Mesodermal cell (in vitro differentiated cells): ENCODE data around the gene RBM25.
"Not testable (repeated sequence)": the region's sequence is repeated elsewhere in the genome, so short reads cannot be mapped to it uniquely, and the experiment has no call there.

Source experiments
- H3K27ac ChIP-seq: 2 replicates; pipeline ENCODE4 v1.7.0; 2013; ENCODE audit warnings: mild to moderate bottlenecking, low read depth, low read length, moderate library complexity; ENCODE audit not compliant: severe bottlenecking
- H3K36me3 ChIP-seq: 2 replicates; pipeline ENCODE4 v1.7.1; 2013; ENCODE audit warnings: mild to moderate bottlenecking, low read length, moderate library complexity; ENCODE audit not compliant: control insufficient read depth, insufficient read depth
- H3K4me1 ChIP-seq: one replicate; pipeline ENCODE4 v1.7.1; 2013; ENCODE audit warnings: mild to moderate bottlenecking, low read length; ENCODE audit not compliant: insufficient read depth, control insufficient read depth, poor library complexity, severe bottlenecking
- H3K4me3 ChIP-seq: 2 replicates; pipeline ENCODE4 v1.7.0; 2013; ENCODE audit warnings: low read length, control low read depth, mild to moderate bottlenecking; ENCODE audit not compliant: insufficient read depth, poor library complexity, severe bottlenecking; ENCODE audit errors: extremely low read depth
- H3K9me3 ChIP-seq: 2 replicates; pipeline ENCODE4 v1.7.1; 2013; ENCODE audit warnings: mild to moderate bottlenecking, low read length, moderate library complexity; ENCODE audit not compliant: control insufficient read depth
- WGBS, 2 experiments: methylation state at CpG; one replicate each; pipeline ENCODE4 v1.1.5; 2013; ENCODE audit warnings: missing lambda C conversion rate in 2 of 2; ENCODE audit not compliant: insufficient coverage in 2 of 2; 5-methylcytosine and 5-hydroxymethylcytosine counted together

Gene RBM25

DNA sequence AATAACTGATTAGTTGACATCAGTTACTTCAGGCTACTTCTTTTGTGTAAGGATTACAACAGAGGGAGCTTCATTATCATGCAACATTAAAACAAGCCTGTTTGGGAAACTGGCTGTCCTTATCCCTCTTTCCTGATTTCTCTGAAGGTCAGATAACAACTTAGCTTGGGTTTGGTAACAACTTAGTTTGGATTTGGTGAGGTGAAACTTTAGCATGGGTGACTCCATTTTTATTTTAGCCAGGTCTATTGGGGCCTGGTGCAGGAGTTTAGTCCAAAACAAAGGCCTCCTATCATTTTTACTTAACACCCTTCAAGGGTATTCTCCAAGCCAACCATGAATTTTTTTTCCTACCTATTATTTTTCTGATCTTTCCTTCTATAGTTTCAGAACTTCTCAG is 30.4 kb upstream of the RBM25 start:
- H3K4me3 ChIP-seq = no peak overlapping the region
- no peak overlapping the region for H3K27ac ChIP-seq

DNA sequence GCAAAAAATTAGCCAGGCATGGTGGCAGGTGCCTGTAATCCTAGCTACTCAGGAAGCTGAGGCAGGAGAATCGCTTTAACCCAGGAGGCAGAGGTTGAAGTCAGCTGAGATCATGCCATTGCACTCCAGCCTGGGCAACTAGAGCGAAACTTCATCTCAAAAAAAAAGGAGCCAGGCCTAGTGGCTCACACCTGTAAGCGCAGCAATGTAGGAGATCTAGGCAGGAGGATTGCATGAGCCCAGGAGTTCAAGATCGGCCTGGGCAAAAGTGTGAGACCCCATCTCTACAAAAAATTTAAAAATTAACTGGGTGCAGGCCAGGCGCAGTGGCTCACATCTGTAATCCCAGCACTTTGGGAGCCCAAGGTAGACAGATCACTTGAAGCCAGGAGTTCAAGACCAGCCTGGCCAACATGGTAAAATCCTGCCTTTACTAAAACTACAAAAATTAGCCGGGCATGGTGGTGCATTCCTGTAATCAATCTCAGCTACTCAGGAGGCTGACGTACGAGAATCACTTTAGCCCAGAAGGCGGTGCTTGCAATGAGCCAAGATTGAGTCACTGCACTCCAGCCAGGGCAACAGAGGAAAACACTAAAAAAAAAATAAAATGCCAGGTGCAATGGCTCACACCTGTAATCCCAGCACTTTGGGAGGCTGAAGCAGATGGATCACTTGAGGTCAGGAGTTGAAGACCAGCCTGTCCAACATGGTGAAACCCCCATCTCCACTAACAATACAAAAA is 21.5 kb upstream of the RBM25 start:
- H3K36me3 ChIP-seq, H3K4me3 ChIP-seq, H3K9me3 ChIP-seq, H3K27ac ChIP-seq, H3K4me1 ChIP-seq: not testable (repeated sequence)
- WGBS, 2 experiments = 91 to 93% methylated on average over 9 of the region's 9 CpGs

More for the DNA sequence above, 30.4 kb upstream of the RBM25 start:
- peaks cover 8% of the 10 kb centered on the region for H3K4me1 ChIP-seq
- peaks cover 16% of the 10 kb centered on the region for H3K36me3 ChIP-seq
- no peaks in the 10 kb centered on the region for H3K9me3 ChIP-seq

DNA sequence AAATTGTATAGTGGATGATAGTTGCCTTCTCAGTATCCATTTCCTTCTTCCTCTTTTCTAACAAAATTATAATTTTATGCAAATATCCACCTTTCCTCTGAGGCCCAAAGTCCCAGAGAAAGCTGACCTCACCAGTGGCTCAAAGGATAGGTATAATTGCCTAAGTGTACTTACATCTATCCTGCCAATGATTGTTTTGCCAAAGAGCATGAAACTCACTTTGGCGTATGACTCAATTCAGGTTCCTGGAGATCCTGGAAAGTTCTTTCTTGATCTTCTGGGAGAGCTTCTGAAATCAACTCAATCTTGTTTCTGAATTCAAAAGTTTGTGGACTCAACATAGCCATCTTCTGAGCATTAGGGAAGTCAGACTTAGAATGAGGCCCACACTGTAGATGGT is 10.5 kb upstream of the RBM25 start:
- H3K4me3 ChIP-seq = no peak overlapping the region
- H3K36me3 ChIP-seq = no peaks in the 10 kb centered on the region
- no peak overlapping the region for H3K27ac ChIP-seq
- H3K9me3 ChIP-seq = no peaks in the 10 kb centered on the region
- H3K4me1 ChIP-seq = no peaks in the 10 kb centered on the region
- WGBS, 2 experiments = 94 to 100% methylated on average over 1 of the region's 1 CpG

DNA sequence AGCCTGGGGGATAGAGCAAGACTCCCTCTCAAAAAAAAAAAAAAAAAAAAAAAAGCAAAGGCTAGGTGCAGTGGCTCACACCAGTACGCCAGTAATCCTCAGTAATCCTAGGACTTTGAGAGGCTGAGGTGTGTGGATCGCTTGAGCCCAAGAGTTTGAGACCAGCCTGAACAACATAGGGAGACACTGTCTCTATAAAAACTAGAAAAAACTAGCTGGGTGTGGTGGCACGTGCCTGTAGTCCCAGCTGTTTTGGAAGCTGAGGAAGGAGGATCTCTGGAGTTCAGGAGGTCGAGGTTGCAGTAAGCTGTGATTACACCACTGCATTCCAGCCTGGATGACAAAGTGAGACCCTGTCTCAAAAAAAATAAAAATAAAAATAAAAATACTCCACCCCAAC is 8.9 kb upstream of the RBM25 start:
- Histone ChIP-seq H3K4me1 (no peaks in the 10 kb centered on the region), H3K27ac (no peak overlapping the region), H3K9me3 (no peaks in the 10 kb centered on the region), H3K36me3 (no peaks in the 10 kb centered on the region), H3K4me3 (no peak overlapping the region)
- WGBS, 2 experiments = 85% methylated on average over 3 of the region's 4 CpGs; no CpG with 5 or more reads in 1 of the 2 experiments

DNA sequence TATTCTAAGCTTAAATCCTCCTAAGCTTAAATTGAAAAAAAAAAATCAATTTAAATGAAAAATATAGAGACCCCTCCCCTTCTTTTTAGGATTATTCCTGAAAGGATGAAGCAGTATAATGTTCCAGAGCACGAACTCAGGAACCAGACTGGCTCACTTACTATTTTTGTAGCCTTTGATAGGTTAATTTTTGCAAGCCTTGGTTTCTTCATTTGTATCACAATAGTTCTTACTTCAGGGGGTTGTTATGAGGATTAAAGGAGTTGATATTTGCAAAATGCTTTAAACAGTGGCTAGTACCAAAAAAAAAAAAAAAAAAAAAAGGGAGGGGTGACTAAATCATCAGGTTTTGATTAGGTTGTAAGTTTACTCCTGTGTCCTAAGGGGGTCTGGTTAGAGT is 3.1 kb upstream of the RBM25 start:
- Histone ChIP-seq H3K36me3 (peaks cover 4% of the 10 kb centered on the region), H3K27ac (no peak overlapping the region), H3K9me3 (no peaks in the 10 kb centered on the region), H3K4me3 (no peak overlapping the region), H3K4me1 (no peaks in the 10 kb centered on the region)
- no CpG with 5 or more reads among the region's 1 CpG for WGBS, 2 experiments

DNA sequence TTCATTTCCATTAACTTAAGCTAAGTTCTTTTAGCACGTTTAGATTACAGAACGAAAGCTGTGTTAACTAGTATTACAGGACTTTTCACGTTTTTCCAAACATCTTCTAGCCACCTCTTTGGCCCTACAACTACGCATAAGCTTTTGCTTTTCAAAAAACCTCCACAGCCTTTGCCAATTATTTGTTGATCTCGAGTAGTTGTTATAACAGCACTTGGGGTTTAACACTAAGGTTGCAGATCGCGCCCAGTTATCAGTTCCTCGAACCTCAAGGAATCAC is 450 bp upstream of the RBM25 start:
- peak overlapping the region; percentile 100 for H3K4me3 ChIP-seq
- no peaks in the 10 kb centered on the region for H3K9me3 ChIP-seq
- H3K27ac ChIP-seq = peak overlapping the region; percentile 95
- WGBS, 2 experiments = 0 to 2% methylated on average over 3 to 6 of the region's 8 CpGs
- H3K36me3 ChIP-seq = peaks cover 22% of the 10 kb centered on the region
- no peaks in the 10 kb centered on the region for H3K4me1 ChIP-seq

DNA sequence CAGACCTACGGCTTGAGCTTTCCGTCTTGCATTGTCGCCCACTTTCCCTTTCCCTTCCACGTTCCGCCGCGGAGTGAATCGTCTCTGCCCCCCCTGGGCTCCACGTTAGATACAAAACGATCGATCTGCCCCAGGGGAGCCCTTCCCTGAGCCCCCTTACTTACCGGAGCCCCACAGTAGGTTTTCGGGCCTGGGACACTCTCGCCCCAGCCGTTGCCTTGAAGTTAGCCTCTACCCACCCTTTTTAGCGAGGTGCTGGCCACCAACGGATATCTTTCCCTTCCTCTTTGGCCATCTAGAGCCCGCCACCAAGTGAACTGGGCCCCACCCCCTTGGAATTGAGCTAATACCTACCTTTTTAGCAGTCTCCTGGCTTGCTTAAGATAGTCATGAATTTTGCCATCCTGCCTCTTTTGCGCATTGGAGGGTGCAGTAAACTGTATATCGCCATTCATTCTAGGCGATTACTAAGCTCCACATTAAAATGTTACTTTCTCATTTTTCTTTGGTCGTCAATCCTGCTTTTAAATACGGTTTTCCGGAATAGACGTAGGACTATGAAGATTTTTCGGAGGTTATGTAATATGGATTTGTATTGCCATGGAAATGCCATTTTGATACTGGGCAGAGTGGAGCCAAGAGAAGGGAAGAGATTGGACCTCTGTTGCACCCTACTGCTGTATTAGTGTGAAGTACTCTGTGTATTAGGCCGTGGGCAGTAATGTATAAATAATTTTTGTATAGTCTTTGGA is 764 bp downstream of the RBM25 start:
- 0% methylated on average over 21 to 25 of the region's 27 CpGs for WGBS, 2 experiments
- H3K9me3 ChIP-seq = no peaks in the 10 kb centered on the region
- peak overlapping the region; percentile 100 for H3K4me3 ChIP-seq
- no peaks in the 10 kb centered on the region for H3K4me1 ChIP-seq
- H3K27ac ChIP-seq = peak overlapping the region; percentile 95
- H3K36me3 ChIP-seq = peaks cover 30% of the 10 kb centered on the region

DNA sequence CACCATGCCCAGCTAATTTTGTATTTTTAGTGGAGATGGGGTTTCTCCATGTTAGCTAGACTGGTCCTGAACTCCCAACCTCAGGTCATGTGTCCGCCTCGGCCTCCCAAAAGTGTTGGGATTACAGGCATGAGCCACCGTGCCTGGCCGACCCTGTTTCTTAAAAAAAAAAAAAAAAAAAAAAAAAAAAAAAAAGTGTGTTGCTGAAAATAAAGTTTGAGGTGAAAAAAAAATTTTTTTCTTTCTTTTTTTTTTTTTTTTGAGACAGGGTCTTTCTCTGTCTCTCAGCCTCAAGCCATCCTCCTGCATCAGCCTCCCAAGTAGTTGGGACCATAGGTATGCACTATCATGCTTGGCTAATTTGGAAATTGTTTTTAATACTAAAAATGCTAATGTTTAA is 11.3 kb downstream of the RBM25 start:
- no peak overlapping the region for H3K4me3 ChIP-seq
- no CpG with 5 or more reads among the region's 4 CpGs for WGBS, 2 experiments
- H3K36me3 ChIP-seq = peaks cover 85% of the 10 kb centered on the region
- no peak overlapping the region for H3K27ac ChIP-seq
- H3K9me3 ChIP-seq = no peaks in the 10 kb centered on the region
- H3K4me1 ChIP-seq = no peaks in the 10 kb centered on the region

DNA sequence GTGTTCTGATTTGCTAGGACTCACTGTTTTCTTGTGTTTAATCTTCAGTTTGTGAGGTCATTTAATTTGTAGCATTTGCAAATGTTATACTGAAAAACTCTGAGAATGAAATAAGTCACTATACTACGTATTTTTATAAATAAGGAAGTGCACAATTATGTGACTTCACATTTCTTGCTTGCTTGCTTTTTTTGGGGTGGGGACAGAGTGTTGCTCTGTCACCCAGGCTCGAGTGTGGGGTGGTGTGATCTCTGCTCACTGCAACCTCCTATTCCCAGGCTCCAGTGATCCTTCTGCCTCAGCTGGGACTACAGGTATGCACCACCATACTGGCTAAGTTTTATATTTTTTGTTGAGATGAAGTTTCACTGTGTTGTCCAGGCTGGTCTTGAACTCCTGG is 32.7 kb downstream of the RBM25 start:
- Histone ChIP-seq H3K9me3 (no peaks in the 10 kb centered on the region), H3K4me3 (no peak overlapping the region), H3K36me3 (peaks cover 95% of the 10 kb centered on the region), H3K27ac (no peak overlapping the region), H3K4me1 (no peaks in the 10 kb centered on the region)
- WGBS, 2 experiments = 80% methylated on average over 1 of the region's 2 CpGs; no CpG with 5 or more reads in 1 of the 2 experiments

DNA sequence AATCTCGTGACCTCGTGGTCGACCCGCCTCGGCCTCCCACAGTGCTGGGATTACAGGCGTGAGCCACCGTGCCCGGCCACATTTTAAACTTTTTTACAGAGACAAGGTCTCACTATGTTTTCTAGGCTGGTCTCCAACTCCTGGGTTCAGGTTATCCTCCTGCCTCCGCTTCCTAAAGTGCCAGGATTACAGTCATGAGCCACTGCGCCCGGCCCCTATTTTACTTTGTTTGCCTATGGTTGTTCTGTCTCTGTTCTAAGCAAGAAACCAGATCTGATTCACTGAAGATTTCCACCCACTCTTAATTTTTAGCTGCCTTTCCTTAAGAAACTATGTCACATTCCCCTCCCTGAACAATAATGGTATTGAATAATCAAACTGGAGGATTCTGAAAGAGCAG is 39.1 kb downstream of the RBM25 start:
- peaks cover 85% of the 10 kb centered on the region for H3K36me3 ChIP-seq

DNA sequence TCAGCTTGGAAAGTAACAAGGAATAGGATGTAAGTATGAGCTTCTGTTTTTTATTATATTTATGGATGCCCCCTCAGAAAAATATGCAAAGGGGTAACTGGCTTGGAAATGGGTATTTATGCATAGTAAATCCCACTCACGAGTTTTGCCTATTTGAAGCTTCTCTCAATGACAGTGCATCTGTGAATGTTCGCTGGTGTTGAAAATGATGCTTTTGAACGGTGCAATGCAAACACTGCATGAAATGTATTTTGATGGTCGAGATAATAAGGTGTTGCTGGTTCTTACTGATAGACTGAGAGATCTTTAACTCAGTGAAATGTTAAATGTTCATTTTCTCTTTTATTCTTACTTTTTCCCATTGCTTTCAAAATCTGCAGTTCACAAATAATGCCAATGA is 42.0 kb downstream of the RBM25 start:
- Histone ChIP-seq H3K4me3 (no peak overlapping the region), H3K4me1 (no peaks in the 10 kb centered on the region), H3K27ac (no peak overlapping the region), H3K9me3 (no peaks in the 10 kb centered on the region), H3K36me3 (peaks cover 88% of the 10 kb centered on the region)
- 98 to 100% methylated on average over 4 of the region's 4 CpGs for WGBS, 2 experiments

More for the DNA sequence above, 39.1 kb downstream of the RBM25 start:
- Histone ChIP-seq H3K4me1 (no peaks in the 10 kb centered on the region), H3K27ac (no peak overlapping the region), H3K9me3 (no peaks in the 10 kb centered on the region), H3K4me3 (no peak overlapping the region)
- WGBS, 2 experiments = 90 to 96% methylated on average over 8 to 11 of the region's 11 CpGs
